Liver (tissue), 9 donors: ENCODE data around the gene CCDC167. TPM values are rescaled to one million over a fixed set of nuclear protein-coding genes. Genes with fewer than 3 reads are reported as not detected.

Experiments used
- DNase-seq: peaks from one replicate; pipeline ENCODE4 v3.0.0-alpha.2; 2017; ENCODE audit warnings: low spot score
- H3K27ac ChIP-seq, 2 donors: one replicate each; pipeline ENCODE4 v1.7.0; 2013; ENCODE audit warnings: inconsistent platforms in 2 of 2, low read length in 2 of 2, control low read depth in 1 of 2, low read depth in 1 of 2, mild to moderate bottlenecking in 1 of 2
- H3K27me3 ChIP-seq, 4 donors: one replicate each; pipeline versions ENCODE4 v1.6.1 to v1.7.0; 2013; ENCODE audit warnings: low read length in 3 of 4, inconsistent platforms in 1 of 4, mild to moderate bottlenecking in 1 of 4, moderate library complexity in 1 of 4; ENCODE audit not compliant: control insufficient read depth in 4 of 4, insufficient read depth in 4 of 4
- H3K36me3 ChIP-seq, 4 donors: one replicate each; pipeline versions ENCODE4 v1.6.1 to v1.7.0; 2013; ENCODE audit warnings: low read length in 3 of 4, mild to moderate bottlenecking in 3 of 4, low read depth in 1 of 4, moderate library complexity in 1 of 4; ENCODE audit not compliant: control insufficient read depth in 4 of 4, insufficient read depth in 3 of 4
- H3K4me1 ChIP-seq, 4 donors: one replicate each; pipeline versions ENCODE4 v1.6.1 to v1.7.0; 2013; ENCODE audit warnings: low read length in 3 of 4, mild to moderate bottlenecking in 3 of 4, moderate library complexity in 1 of 4; ENCODE audit not compliant: control insufficient read depth in 4 of 4, insufficient read depth in 4 of 4
- H3K4me3 ChIP-seq, 3 donors: one replicate each; pipeline versions ENCODE4 v1.6.1 to v1.7.0; 2013; ENCODE audit warnings: low read length in 3 of 3, control low read depth in 1 of 3, low read depth in 1 of 3, mild to moderate bottlenecking in 1 of 3
- H3K9ac ChIP-seq, 2 donors: one replicate each; pipeline ENCODE4 v1.7.0; 2013; ENCODE audit warnings: low read length in 2 of 2, mild to moderate bottlenecking in 2 of 2, moderate library complexity in 2 of 2, control low read depth in 1 of 2, low read depth in 1 of 2
- H3K9me3 ChIP-seq, 4 donors: one replicate each; pipeline versions ENCODE4 v1.6.1 to v1.7.0; 2013; ENCODE audit warnings: low read length in 3 of 4; ENCODE audit not compliant: control insufficient read depth in 4 of 4
- EGR1 ChIP-seq, 2 donors: IDR thresholded peaks; 2 replicates each; pipeline ENCODE4 v1.6.1; 2016 to 2018; ENCODE audit warnings: antibody characterized with exemption in 2 of 2, low read depth in 2 of 2
- FOXA1 ChIP-seq: IDR thresholded peaks from 2 replicates; pipeline ENCODE4 v1.6.1; 2016; ENCODE audit warnings: antibody characterized with exemption
- FOXA2 ChIP-seq: IDR thresholded peaks from 2 replicates; pipeline ENCODE4 v1.6.1; 2016; ENCODE audit warnings: antibody characterized with exemption
- HNF4G ChIP-seq: IDR thresholded peaks from 2 replicates; pipeline ENCODE4 v1.6.1; 2016; ENCODE audit warnings: antibody characterized with exemption
- JUND ChIP-seq, 2 donors: IDR thresholded peaks; 2 replicates each; pipeline ENCODE4 v1.6.1; 2016; ENCODE audit warnings: antibody characterized with exemption in 2 of 2
- MAX ChIP-seq: IDR thresholded peaks from 2 replicates; pipeline ENCODE4 v1.6.1; 2016; ENCODE audit warnings: antibody characterized with exemption
- REST ChIP-seq: IDR thresholded peaks from 2 replicates; pipeline ENCODE4 v1.6.1; 2016; ENCODE audit warnings: antibody characterized with exemption, mild to moderate bottlenecking
- SP1 ChIP-seq: IDR thresholded peaks from 2 replicates; pipeline ENCODE4 v1.6.1; 2018; ENCODE audit warnings: antibody characterized with exemption, mild to moderate bottlenecking
- YY1 ChIP-seq: IDR thresholded peaks from 2 replicates; pipeline ENCODE4 v1.6.1; 2016; ENCODE audit warnings: antibody characterized with exemption, mild to moderate bottlenecking
- ZBTB33 ChIP-seq: IDR thresholded peaks from 2 replicates; pipeline ENCODE4 v1.6.1; 2016; ENCODE audit warnings: antibody characterized with exemption
- whole genome bisulfite sequencing: extraction: QIAGEN DNeasy Blood & Tissue Kit; methylation state at CpG from one replicate; pipeline ENCODE4 v1.1.7; 2013; 5-methylcytosine and 5-hydroxymethylcytosine counted together
- polyA plus RNA-seq, 2 donors: library from polyadenylated mRNA; stranded (reverse) in 1 of 2; unstranded in 1 of 2; fragments of 200-250 nt in 1 of 2; fragments of >200 nt in 1 of 2; fragmentation: Nextera tagmentation in 1 of 2; extraction: Ambion mirVana in 1 of 2; gene quantifications; one replicate each; pipeline versions ENCODE4 v1.2.1 to v1.2.3, GENCODE V29; 2013 to 2015
- total RNA-seq, 2 donors: library from RNA; depleted of rRNA; stranded (reverse); fragments of >200 nt; gene quantifications; one replicate each; pipeline ENCODE4 v1.2.3, GENCODE V29; 2014
- donor health status: healthy.
- donor health status: healthy.
- donor health status: healthy.
- donor health status: healthy.
- donor health status: healthy.

The CCDC167 gene
- total and polyA plus RNA-seq, 4 donors, result 14.1 to 54.8 (median 42.7) TPM

DNA sequence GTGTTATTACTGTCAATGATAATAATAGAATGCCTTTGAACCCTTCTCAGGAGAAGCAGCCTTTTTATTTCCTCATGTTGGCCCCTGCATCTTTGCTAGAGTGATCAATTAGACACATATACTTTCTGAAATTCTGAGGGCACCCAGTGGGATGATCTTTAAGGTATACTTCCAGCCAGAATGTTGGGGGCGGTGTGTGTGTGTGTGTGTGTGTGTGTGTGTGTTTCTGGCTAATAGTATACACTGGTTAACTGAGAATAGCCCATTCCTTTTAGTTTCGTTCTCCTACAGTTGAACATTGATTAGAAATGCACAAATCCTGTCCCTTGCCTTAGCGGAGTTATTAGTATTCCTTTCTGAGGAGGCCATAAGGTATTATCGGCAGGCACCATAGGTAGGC, 41.7 kb upstream of the CCDC167 start:
- Histone ChIP-seq H3K4me1 (peaks cover 0 to 2% (median under 1%) of the 10 kb centered on the region in 4 donors), H3K9me3 (no peaks in the 10 kb centered on the region), H3K27me3 (peaks cover 0 to 2% (median 0%) of the 10 kb centered on the region in 4 donors), H3K36me3 (no peaks in the 10 kb centered on the region), H3K4me3 (no peak overlapping the region), H3K27ac (no peak overlapping the region), H3K9ac (no peak overlapping the region)
- TF ChIP-seq REST (no peak), SP1 (no peak), ZBTB33 (no peak), MAX (no peak), FOXA1 (no peak), EGR1 (IDR thresholded peaks at IDR 0.05; ENCODE audit: low read depth in 2 of 2) (no peak)
- 94% methylated on average over 4 of the region's 4 CpGs for WGBS
- no peak for DNase-seq

DNA sequence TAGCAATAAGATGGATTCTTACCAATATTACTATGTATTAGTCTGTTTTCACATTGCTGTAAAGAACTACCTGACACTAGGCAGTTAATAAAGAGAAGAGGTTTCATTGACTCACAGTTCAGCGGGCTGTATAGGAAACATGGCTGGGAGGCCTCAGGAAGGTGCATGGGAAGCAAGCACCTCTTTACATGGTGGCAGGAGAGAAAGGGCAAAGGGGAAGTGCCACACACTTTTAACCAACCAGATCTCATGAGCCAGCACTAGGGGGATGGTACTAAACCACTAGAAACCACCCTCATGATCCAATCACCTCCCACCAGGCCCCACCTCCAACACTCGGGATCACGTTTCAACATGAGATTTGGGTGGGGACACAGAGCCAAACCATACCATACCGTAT, 40.7 kb upstream of the CCDC167 start:
- no peaks in the 10 kb centered on the region for H3K9me3 ChIP-seq
- no peak overlapping the region for H3K4me3 ChIP-seq
- H3K36me3 ChIP-seq, result no peaks in the 10 kb centered on the region
- H3K4me1 ChIP-seq, result peaks cover 0 to 8% (median 7%) of the 10 kb centered on the region in 4 donors
- H3K9ac ChIP-seq, result no peak overlapping the region
- TF ChIP-seq HNF4G (no peak), FOXA2 (no peak), SP1 (no peak), JUND (IDR thresholded peaks at IDR 0.05) (no peak), YY1 (no peak)
- 84% methylated on average over 4 of the region's 4 CpGs for WGBS
- DNase-seq, result no peak
- H3K27ac ChIP-seq, result no peak overlapping the region
- peaks cover 0 to 2% (median under 1%) of the 10 kb centered on the region in 4 donors for H3K27me3 ChIP-seq

GRCh38 chr6:37540029-37540352, 40.3 kb upstream of the CCDC167 start:
- H3K27ac ChIP-seq, result no peak overlapping the region
- H3K4me1 ChIP-seq, result peaks cover 0 to 8% (median 7%) of the 10 kb centered on the region in 4 donors
- TF ChIP-seq REST (no peak), JUND (IDR thresholded peaks at IDR 0.05) (no peak)
- peaks cover 0 to 5% (median 1%) of the 10 kb centered on the region in 4 donors for H3K27me3 ChIP-seq
- no peak overlapping the region for H3K9ac ChIP-seq
- WGBS, result 96% methylated on average over 4 of the region's 4 CpGs
- no peak overlapping the region for H3K4me3 ChIP-seq
- no peaks in the 10 kb centered on the region for H3K9me3 ChIP-seq
- no peaks in the 10 kb centered on the region for H3K36me3 ChIP-seq
- no peak for DNase-seq
